Choroid plexus epithelial cell (primary cell): Measurements from ENCODE around the gene ISG20.

Source experiments
- DNase-seq: peaks from one replicate; pipeline ENCODE4 v3.0.0-alpha.2; 2010; ENCODE audit warnings: low read depth
- H3K4me3 ChIP-seq: 2 replicates; pipeline ENCODE4 v1.5.1; 2011; ENCODE audit warnings: low read depth, mild to moderate bottlenecking, control low read depth, low read length, moderate library complexity
- TF ChIP-seq, protein P1 (sequence below): conservative IDR thresholded peaks from 2 replicates; pipeline ENCODE4 v1.5.1; 2011; ENCODE audit warnings: low read depth, mild to moderate bottlenecking, control low read depth, inconsistent platforms, low read length, moderate library complexity

Gene ISG20

DNA sequence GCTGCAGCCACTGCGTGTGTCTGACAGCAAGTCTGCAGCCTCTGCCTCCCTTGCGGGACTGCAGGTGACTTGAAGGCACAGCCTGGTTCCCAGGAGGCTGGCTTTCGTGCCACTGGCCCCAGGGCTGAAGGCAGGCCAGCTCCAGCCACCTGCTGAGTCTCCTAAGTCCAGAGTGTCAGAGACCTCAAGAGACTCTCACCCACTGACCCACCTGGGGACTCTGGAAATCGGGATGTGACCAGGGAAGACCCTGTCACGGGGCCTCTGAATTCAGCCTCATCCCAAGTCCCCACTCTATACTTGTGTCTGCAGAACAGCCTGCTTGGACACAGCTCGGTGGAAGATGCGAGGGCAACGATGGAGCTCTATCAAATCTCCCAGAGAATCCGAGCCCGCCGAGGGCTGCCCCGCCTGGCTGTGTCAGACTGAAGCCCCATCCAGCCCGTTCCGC lies 16.3 kb downstream of the ISG20 start:
- DNase-seq: no peak
- H3K4me3 ChIP-seq: no peak overlapping the region
- TF ChIP-seq, protein P1, sequence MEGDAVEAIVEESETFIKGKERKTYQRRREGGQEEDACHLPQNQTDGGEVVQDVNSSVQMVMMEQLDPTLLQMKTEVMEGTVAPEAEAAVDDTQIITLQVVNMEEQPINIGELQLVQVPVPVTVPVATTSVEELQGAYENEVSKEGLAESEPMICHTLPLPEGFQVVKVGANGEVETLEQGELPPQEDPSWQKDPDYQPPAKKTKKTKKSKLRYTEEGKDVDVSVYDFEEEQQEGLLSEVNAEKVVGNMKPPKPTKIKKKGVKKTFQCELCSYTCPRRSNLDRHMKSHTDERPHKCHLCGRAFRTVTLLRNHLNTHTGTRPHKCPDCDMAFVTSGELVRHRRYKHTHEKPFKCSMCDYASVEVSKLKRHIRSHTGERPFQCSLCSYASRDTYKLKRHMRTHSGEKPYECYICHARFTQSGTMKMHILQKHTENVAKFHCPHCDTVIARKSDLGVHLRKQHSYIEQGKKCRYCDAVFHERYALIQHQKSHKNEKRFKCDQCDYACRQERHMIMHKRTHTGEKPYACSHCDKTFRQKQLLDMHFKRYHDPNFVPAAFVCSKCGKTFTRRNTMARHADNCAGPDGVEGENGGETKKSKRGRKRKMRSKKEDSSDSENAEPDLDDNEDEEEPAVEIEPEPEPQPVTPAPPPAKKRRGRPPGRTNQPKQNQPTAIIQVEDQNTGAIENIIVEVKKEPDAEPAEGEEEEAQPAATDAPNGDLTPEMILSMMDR: no peak

- no peak for DNase-seq
- TF ChIP-seq, protein P1: no peak
- H3K4me3 ChIP-seq: no peak overlapping the region
These were observed 17.1 kb downstream of the ISG20 start for GRCh38 chr15:88655800-88656488.

DNA sequence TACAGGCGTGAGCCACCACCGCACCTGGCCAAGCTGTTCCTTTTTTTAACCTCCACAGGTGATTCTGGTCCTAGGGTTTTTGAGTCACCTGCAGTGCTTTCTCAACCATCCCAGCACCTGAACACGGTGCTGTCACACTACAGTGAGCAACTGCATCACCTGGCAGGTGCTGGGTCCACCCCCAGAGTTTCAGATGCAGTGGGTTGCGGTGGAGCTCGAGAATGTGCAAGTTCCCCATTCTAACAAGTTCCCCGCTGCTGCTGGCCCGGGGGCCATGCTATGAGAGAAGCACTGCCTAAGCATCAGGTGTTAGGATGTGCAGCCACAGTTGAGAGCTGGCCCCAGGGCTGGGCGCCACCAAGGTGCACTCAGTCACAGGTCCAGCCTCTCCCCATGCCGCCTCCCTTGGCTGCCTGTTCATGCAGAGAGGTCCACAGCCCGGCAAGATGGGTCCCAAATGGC lies 18.0 kb downstream of the ISG20 start:
- TF ChIP-seq, protein P1: no peak
- no peak for DNase-seq
- no peak overlapping the region for H3K4me3 ChIP-seq

DNA sequence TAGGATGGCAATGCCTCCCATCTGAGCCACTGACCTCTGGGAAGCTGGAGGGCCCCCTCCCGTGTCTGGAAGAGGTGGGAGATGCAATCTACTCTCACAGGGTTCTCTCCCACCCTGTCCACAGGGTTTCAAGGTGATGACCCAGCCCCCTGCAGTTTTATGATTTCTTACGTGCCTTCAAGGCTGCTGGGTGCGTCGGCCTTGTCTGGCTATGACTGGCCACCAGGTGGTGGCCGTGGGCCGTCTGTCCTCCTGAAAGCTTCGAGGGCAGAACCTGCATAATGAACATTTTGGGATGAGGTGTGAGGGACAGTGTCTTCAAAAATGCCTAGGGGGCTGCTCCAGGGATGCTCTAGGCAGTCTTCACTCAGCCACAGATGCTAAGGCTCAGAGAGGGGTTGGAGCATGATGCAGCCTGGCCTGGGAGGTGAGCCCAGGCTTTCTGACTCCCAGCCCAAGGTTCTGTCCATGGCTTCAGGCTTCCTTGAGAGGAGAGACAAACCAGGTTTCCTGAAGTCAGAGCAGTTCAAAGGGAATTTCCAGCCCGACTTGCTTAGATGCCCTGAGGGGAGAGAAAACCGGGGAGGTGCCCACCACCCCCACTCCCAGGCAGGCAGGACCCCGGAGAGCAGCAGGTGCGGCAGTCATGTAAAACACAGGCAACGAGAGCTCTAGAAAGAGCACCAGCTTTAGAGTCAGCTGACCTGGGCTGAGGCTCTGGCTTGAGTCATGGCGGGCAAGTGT lies 18.7 kb downstream of the ISG20 start:
- TF ChIP-seq, protein P1: peak; percentile 91
- no peak overlapping the region for H3K4me3 ChIP-seq
- DNase-seq: peak; percentile 68

GRCh38 chr15:88658070-88658965 lies 19.5 kb downstream of the ISG20 start:
- no peak overlapping the region for H3K4me3 ChIP-seq
- TF ChIP-seq, protein P1: no peak
- DNase-seq: no peak

GRCh38 chr15:88658972-88659931 lies 20.4 kb downstream of the ISG20 start:
- no peak for DNase-seq
- no peak overlapping the region for H3K4me3 ChIP-seq
- TF ChIP-seq, protein P1: no peak
